Activated T-cell treated with anti-CD3 and anti-CD28 coated beads, Interleukin-2, amount 50 U/mL, for 48 hours (primary cell): ENCODE measurements around the gene STAT5B.
A peak's percentile ranks its signal among the peaks of the same experiment; 100 is the strongest.
"Not testable (repeated sequence)": the region's sequence is repeated elsewhere in the genome, so short reads cannot be mapped to it uniquely, and the experiment has no call there.

Experiments
- DNase-seq, 2 experiments: peaks; one replicate each; pipeline ENCODE4 v3.0.0-alpha.2; 2020

Gene STAT5B

DNA sequence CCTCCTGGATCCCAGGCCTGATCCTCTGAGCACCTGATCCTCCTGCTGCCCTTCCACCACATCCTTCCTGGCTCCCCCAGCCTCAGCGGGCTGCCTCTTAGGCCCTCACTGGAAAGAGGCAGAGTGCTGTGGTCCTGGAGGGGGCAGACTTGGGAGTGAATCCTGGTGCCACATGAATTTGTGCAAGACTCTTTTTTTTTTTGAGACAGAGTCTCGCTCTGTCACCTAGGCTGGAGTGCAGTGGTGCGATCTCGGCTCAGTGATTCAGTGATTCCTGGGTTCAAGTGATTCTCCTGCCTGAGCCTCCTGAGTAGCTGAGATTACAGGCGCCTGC lies 84.9 kb downstream of the STAT5B start:
- DNase-seq, result no peak

DNA sequence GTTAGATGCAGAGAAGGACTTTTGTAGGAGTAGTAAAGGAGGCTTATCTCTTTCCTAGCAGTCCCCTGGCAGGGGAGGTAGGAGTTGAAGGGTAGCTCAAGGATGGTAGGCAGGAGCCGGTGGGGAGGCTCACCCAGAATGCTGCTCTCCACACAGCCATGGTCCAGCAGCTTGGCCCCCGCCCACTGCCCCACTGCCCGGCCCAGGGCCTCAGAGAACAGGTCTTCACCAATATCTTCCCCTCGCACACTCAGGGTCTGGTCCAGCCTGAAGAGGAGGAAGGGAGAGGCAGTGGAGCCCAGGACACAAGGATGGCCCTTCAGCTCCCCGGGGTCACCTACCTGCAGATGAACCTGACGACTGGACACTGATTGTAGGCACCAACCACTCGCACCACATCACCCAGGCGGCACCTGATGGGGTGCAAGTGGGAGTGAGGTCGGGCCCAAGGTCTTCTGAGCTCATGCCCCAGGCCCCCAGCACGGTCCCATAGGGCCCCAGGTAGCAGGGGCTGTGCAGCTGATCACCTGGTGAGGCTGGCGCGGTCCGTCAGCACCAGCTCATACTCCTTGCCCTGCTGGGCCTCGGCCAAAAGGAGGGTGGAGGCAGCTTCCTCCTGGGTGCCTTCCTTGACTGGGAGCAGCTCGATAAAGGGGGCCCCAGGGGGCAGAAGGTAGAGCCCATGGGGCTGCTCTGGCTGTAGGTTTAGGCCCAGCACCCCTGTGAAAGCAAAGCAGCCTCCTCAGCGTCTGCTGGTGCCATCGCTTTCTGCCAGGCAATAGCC lies 85.5 kb downstream of the STAT5B start:
- no peak for DNase-seq

DNA sequence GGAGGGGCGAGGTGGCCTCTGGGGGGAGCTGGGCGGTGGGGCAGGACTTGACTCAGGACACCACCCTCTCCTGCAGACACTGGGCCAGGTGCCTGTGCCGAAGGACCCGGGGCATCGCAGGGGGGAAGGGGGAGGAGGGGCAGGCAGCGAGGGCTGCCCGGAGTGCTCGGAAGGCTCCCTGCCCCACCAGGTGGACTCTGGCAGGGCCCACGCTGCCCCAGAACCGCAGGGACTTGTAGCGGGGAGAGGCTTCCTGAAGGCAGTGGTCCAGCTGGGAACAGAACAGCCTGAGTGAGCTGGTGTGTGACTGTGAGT lies 86.6 kb downstream of the STAT5B start:
- DNase-seq, result no peak

- no peak for DNase-seq
Observed at GRCh38 chr17:42188749-42189650, 87.2 kb downstream of the STAT5B start.

DNA sequence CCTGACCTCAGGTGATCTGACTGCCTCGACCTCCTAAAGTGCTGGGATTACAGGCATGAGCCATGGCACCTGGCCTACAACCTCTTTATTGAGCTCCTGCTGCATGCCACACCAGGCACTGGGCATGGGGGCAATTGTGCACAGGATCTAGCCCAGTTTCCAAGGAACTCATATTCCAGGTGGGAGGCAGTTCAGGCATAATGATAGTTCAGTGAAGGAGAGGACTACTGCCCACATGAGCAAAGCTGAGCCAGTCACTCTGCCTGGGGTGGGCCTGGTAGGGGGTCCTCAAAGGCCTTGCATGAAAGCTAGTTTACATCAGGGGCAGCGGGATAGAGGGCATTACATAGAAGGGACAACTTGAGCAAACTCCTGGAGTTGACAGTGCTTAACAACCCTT lies 88.4 kb downstream of the STAT5B start:
- no peak for DNase-seq

DNA sequence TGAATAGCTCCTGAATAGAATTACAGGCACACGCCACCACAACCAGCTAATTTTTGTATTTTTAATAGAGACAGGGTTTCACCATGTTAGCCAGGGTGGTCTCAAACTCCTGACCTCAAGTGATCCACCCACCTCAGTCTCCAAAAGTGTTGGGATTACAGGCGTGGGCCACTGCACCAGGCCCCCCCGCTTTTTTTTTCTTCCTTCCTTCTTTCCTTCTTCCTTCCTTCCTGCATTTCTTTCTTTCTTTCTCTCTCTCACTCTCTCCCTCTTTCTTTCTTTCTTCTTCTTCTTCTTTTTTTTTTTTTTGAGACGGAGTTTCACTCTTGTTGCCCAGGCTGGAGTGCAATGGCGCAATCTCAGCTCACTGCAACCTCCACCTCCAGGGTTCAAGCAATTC lies 90.0 kb downstream of the STAT5B start:
- not testable (repeated sequence) for DNase-seq

- no peak for DNase-seq
Observed at GRCh38 chr17:42185621-42185930, 90.6 kb downstream of the STAT5B start.

DNA sequence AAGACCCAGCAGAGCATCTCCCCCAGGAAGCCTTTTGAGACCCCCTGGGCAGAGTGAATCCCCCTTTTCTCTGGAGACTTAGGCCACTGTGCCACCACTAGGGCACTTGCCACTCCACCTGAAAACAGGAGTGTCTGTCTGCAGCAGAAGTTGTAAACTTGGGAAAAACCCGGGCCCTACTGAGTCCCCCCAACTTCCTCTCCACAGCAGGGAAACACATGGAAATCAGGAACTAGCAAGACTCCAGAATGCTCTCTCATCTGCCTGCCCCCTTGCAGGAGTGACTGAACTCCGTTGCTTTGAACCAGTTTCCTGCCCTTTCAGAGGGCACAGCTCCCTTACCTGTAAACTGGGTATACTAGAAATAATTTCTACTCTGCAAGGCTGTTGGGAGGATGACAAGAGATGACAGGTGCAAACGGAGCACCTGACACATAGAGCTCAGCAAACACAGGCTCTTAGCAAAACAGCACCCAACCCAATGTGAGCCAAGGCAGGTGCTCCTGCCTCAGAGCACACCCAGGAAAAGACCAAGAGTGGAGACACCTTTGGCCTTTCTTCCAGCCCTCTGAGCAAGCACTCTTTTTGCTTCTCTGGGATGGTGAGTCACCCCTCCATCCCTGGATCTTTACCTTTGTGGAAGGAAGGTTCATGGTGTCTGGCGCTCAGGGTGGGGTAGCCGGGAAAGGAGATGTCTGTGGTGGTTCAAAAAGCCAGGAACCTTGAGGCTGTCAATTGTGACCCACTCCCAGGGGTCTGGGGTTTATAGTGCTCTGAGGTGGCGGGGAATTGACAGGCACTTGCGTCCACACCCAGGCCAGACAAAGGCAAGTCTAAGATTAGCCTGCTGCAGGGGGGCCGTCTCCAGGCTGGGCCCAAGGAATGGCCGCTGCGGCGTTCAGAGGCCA lies 91.2 kb downstream of the STAT5B start, which contains the start of gene HCRT:
Gene HCRT, minus strand, starts transcription at position 740 of the 908 bp plus-strand sequence. Its CDS starts 87 bp downstream, at position 653.
- no peak for DNase-seq

GRCh38 chr17:42183741-42184711 lies 92.2 kb downstream of the STAT5B start:
- DNase-seq, result peak; percentile 90 to 93

DNA sequence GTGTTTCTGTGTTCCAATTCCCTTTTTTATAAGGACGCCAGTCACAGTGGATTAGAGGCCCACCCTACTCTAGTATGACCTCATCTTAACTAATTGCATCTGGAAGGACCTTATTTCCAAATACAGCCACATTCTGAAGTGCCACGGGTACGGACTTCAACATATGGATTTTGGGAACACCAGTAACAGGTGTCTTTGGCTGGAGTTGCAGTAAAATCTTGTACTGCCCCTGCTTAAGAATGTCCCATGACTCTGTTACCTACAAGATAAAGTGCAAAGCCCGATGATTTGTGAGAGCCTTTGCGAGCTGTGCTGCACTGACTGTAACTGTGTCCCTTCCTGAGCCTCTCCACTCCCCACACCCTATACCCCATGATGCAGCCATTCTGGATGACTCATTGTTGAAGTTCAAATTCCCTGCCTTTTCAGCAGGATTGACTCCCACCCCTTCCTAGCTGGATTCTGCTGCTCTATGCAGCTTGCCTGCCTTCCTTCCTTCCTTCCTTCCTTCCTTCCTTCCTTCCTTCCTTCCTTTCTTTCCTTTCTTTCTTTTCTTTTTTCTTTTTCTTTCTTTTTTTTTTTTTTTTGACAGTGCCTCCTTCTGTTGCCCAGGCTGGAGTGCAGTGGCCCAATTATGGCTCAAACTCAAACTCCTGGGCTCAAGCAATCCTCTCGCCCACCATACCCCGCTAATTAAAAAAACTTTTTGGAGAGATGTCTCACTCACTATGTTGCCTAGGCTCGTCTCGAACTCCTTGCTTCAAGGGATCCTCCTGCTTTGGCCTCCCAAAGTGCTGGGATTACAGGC lies 93.1 kb downstream of the STAT5B start:
- DNase-seq, result no peak

DNA sequence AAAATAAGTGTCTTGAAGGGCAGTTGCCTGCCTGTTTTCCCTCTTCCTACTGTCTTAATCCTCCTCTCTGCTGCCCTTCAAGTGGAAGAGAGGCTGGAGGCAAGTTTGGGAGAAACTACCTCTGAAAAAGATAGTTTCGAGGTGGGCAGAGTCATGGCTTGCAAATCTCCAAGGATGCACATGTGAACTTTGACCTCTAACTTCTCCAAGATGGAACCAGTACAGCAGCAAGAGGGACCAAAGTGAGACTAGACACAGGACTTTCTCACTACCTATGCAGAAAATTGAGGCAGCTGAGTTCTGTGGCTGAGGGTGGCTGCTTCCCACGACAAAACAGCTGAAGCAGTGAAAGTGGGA lies 94.4 kb downstream of the STAT5B start:
- DNase-seq, result no peak

DNA sequence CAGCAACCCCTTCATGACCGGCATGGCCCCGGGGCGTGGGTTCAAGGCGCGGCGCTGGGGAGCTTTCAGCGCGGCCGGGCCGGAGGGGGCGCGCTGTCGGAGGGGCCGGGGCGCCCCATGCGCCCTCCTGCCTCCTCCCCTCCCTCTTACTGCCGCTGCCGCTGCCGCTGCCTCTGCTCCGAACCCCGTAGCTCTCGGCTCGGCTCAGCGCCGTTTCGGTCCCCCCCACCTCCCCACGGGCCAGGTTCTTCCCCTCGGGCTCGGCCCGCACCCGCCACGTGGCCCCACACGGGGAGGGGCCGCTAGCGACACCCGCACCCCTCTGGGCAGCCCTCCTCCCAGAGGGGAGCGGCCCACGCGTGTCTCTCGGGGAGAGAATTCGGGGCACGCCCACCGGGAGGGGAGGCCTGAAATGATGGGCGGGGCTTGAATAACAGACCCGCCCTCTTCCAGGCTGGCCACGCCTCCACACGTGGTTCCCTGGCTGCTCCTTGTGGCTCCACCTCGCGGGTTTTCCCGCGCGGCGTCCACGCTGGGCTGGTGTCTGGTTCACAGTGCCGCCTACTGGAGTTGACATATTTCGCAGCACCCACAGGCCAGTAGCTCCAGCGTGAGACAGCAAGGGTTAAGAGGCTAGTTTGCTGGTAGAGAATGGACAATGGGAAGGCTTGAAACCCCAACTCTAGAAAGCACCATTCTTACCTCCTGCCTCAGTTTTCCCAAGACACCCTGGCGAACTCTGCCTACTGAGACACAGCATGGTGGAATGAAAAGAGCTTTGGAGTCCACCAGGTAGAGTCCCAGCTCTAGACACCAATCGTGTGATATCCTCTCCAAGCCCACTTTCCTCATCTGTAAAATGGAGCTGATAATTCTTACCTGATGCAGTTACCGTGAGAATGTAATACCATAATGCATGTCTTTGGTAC lies 95.0 kb downstream of the STAT5B start, which contains the start of gene KCNH4:
Gene KCNH4, minus strand, starts transcription at position 221 of the 929 bp plus-strand sequence. Its CDS starts 197 bp downstream, at position 24.
- peak; percentile 95 to 97 for DNase-seq

DNA sequence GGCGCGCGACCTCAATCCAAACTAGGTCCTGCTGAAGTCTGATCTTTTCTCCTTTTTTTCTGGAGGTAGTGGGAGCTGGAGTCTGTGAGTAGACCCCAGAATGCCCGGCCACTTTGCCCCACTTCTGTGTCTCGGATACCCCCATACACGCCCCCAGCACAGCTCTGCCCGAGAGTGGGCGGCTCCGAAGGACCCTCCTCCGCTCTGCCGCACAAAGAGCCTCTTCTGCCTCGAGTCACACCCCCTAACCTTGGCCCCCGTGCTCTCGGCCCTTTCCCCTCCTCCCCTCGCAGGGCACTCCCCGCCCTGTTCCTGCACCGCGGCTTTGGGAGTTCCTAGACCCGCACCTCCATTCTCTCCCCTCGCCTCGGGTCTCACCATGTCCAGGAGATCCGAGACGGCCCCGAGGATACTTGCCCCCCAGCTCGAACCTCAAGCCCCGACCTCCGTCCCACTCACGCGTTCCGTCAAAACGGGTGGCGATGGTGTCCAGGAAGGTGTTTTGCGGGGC lies 95.7 kb downstream of the STAT5B start:
- DNase-seq, result peak in 1 of 2 experiments; percentile 30

DNA sequence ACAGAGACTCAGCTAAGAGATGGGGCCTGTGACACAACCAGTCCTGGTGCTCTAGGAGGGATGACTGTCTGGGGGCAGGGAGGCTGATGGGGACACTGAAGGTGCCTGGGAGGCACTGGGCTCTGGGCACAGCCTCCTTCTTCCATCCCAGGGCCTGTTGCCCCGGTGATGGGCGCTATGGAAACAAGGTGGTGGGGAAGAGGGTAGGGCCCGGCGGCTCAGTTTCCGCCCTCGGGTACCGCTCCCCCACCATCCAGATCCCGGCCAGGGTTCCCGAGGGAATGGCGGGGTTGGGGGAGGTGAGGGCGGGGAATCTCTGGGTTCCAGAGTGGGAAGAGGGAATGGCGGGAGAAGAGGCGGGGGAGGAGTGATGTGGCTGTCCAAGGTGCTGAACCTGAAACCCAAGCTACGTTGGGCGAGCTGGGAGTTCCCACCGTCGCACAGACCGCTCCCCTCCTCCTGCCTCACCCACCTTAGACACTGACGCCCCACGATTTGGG lies 96.2 kb downstream of the STAT5B start:
- DNase-seq, result peak; percentile 42 to 47

DNA sequence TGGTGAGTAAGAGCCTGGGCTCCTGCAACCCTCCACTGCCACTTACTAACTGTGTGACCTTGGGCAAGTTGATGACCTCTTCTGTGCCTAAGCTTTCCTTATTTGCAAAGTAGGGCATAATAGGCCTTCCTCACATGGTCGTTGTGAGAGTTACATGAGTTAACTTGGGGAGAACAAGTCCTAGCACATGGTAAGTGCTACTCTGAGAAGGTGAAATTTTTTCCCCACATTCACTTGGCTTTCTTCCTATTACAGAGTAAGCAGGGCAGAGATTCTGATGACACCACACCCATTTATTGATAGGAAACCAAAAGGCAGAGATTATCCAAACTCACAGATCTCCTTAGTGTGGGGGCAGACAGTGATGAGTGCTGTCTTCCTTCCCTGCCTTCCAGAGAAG lies 96.9 kb downstream of the STAT5B start:
- no peak for DNase-seq

DNA sequence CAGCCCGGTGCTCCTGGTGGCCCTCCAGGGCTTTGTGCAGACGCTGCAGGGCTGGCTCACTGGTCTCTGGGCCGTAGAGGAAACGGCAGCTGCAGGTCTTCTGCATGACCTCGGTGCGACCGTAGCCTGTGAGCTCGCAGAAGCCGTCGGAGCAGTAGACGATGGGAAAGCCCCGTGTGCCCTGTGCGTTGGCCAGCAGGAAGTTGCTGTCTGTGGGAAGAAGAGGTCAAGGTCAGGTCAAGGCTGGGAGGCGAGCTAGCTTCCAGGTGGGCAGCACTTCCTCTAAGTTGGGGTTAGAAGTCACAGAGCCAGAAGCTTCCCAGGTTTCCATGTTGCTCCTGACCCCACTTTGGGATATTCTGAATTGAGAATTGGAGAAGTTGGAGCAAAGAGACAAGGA lies 97.4 kb downstream of the STAT5B start:
- DNase-seq, result peak in 1 of 2 experiments; percentile 27

- DNase-seq, result no peak
Observed at GRCh38 chr17:42177684-42178083, 98.5 kb downstream of the STAT5B start.

- DNase-seq, result no peak
Observed at GRCh38 chr17:42174126-42174783, 101.9 kb downstream of the STAT5B start.

DNA sequence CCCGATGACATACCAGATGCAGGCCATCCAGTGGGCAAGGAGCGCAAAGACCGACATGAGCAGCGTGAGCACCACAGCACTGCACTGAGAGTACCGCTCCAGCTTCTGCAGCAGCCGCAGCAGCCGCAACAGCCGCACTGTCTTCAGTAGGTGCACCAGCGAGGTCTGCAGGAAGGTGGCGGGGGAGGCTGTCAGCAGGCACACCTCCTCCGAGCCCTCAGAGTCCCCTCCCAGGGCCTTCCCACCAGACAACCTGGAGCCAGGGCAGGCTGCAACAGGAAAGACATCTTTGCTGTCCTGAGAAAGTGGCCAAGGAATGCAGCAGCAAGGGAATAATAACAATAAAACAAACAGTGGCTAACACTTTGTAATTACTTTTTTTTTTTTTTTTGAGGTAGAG lies 104.4 kb downstream of the STAT5B start:
- DNase-seq, result no peak
